Stimulated activated CD8-positive, alpha-beta memory T cell treated with anti-CD3 and anti-CD28 coated beads, Interleukin-7, amount 100 ng/mL, for 4 hours (primary cell): Measurements from ENCODE around the gene SEMA3D.

Experiments used
- DNase-seq, 2 donors: peaks; one replicate each; pipeline ENCODE4 v3.0.0-alpha.2; 2020; ENCODE audit warnings: low read depth in 2 of 2

SEMA3D gene

DNA sequence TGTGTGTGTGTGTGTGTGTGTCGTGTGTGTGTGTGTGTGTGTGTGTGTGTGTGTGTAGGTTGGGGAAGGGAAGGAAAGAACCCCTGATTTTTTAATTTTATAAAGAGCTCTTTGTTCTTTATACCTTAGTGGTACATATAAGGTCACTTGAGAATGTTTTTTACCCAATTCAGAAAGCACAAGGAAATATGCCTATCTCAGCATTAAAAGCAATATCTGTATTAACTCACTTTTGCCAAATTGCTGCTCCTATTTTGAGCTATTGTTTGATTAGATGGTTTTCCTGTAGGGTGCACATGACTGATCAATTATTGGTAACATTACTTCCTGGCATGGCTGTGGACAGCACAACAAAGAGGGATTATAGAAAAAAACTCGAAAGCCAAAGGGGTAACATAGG is 60.5 kb downstream of the SEMA3D start:
- DNase-seq, result no peak

DNA sequence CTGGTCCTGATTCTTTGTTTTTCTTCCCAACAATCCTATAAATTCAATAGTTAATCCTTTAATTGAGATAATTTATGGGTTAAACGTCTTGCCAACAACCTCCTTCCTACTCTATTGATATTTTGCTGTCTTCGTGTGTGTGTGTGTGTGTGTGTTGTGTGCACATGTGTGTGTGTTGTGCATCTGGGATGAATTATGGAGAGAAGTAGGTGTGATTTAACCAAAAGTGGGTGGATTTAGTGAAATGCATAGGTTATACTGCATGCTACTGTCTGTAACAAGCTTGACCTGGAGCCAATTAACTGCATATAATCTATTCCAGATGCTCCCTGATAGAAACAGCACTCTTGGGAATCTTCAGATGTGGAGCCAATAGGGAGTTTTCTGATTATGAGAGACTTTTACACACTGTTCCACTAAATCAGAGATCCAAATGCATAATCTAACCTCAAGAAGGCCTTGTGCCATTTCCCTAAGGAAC is 61.2 kb downstream of the SEMA3D start:
- no peak for DNase-seq

DNA sequence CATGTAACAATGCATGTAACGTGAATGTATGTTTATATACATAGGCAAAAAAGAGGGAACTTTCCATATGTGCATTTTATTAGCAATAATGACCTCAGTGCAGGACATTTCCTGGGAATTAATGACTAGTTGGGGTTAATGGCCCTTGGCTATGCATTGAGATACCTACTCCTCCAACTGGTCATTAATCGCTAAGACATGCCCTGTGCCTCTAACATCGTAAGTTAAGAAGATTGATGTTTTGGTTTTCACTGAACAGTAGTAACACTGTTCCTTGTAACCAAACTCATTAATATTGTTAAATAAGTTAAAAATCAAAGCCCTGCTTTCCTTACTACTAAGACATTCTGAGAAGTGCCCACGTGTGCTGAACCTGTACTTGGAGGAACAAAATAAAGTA is 61.7 kb downstream of the SEMA3D start:
- no peak for DNase-seq

DNA sequence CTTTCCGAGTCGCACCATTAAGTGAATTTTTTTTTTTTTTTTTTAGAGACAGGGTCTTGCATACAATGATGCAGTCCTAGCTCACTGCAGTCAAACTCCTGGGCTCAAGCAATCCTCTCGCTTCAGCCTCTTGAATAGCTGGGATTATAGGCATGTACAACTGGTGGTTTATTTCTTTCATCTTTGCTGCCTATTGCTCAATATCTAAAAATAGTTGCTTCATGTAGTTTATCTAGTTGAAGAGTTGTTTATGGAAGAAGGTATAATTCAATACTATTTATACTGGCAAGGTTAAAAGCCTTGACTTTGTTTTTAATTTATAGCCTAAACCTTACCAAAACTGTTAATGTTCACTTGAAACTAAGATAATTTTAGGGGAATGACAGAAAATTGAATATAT is 66.9 kb downstream of the SEMA3D start:
- no peak for DNase-seq

DNA sequence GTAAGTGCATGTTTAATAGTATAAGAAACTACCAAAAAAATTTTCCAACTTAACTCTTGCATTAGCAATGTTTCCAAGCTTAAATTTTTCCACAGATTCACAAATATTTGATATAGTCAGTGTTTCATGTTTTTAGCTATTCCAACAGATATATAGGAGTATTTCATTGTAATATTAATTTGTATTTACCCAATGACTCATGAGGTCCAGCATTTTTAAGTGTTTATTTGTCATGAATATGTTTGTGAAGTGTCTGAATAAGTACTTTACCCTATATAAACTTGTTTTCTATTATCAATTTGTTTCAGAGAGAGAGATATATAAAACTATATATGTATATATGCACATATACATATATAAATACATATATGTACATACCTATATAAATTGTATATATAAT is 71.0 kb downstream of the SEMA3D start:
- no peak for DNase-seq

DNA sequence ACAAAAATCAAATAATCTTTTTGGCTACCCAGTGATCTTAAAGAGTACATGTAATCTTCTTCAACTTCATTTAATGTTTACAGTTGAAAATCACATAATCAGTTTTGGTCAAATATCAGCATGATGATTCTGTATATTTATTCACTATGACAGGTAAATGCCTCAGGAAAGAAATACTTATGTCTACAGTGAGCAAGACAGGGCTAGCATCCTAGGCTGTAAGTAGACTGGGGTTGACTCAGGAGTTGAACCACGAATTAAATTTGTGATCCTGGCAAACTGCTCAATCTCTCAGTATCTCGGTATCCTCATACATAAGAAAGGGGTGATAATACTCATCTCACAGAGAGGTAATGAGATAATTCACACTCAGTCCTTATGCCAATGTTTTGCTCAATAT is 71.8 kb downstream of the SEMA3D start:
- DNase-seq, result no peak

DNA sequence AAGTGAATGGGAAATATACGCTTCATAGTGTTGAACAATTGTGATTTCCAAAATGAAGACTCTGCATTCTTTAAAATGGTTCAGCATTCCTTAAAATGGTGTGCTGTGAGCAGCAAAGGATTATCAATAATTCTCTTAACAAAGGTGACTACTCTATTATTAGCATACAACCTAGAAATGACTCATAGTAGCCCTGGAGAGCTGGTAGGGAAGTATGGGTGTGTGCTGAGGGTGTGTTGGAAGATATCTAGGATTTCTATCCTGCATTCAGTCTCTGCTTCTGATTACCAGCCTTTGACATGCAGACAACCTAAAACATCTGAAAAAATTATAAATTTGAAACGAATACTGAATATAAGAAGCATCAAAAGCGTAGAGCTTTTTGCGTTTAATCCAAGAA is 72.5 kb downstream of the SEMA3D start:
- no peak for DNase-seq

DNA sequence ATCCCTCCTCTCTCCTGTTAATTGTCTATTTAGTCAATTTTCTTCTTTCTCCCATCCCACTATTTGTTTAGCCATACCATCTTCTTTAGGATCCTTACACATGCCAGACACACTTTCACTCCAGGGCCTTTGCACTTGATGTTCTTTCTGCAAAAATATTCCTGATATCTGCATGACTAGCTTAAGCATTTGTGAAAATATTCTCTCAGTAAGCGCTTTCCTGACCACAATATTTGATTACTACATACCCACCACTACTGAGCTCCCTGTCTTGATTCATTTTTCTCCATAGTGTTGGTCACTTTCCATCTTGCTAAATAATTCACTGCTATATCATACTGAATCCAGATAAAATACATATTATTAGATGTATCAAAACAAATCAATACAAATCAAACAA is 75.1 kb downstream of the SEMA3D start:
- DNase-seq, result no peak

DNA sequence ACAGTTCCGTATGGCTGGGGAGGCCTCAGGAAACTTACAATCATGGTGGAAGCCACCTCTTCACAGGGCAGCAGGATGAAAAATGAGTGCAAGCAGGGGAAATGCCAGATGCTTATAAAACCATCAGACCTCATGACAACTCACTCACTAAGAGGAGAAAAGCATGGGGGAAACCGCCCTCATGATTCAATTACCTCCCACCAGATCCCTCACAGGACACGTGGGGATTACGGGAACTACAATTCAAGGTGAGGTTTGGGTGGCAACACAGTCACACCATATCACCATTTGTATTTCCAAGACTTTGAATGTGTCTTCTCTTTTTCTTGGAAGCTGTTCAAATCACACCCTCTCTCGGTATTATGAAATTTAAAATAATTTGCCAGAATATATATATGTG is 80.1 kb downstream of the SEMA3D start:
- DNase-seq, result no peak

DNA sequence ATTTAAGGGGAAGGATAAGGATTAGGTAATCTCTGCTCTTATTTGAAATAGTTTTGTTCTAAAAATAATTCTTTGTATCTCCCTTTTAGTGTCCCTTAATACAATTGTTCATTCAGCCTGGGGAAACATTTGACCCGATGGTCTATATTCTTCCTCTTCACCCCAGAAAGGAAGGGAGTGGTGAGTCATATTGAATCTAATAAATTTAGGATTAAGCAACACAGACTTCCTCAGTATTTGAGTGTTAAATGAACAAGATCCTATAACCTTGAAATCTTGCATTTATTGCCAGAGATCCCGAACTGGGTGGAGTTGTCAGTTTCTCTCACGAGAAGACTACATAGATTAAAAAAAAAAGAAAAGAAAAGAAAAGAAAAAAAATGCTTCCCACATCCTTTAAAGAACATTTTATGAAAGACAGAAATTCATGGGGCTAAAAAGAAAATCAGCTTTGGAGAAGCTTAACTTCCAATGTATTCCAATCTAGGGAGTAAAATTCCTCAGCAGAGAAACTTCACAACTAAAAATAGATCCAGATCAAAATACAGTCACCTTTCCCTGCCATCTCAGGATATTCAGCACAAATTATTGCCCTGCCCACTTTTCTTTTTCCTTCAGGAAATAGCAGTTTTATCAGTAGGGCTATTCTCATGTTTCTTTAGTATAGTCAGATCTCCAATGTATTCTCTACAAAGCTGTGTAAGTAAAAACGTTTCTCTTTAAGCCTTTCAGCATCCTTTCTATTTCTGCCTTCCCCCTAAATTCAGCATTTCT is 82.2 kb downstream of the SEMA3D start:
- DNase-seq, result no peak

DNA sequence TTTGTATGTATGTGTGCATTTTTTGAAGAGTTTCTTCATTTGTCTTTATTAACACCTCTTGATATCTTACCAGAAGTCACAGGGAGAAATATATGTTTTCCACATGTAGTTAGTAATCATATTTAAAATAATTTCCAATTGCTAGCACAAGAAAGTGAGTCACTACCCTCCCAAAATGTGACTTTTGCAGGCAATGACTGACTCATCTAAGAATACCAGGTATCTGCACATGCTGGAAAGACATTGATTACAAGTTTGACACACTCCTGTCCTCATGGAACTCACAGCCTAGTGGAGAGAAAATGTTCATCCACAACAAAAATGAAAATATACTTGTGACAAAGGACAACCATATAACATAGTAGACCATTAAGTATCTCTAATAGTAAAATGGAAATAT is 82.9 kb downstream of the SEMA3D start:
- DNase-seq, result no peak

DNA sequence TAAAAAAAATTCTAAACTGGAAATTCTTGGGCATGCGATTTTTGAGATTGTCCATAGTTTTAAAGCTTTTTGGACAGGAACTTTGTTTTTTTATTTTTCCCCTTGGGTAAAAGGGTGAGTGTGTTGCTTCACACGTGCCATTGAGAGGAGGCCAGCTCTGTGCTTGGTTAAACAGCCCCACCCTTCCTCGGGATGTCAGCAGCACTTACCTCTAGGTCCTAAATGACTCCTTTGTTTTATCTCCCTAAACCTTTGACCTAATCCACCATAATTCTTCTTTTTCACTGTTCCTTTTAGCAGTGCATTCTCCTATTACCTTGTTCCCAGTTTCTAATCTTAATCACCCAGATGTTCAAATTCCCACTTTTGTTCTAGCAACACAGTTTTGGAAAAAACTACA is 83.5 kb downstream of the SEMA3D start:
- no peak for DNase-seq

DNA sequence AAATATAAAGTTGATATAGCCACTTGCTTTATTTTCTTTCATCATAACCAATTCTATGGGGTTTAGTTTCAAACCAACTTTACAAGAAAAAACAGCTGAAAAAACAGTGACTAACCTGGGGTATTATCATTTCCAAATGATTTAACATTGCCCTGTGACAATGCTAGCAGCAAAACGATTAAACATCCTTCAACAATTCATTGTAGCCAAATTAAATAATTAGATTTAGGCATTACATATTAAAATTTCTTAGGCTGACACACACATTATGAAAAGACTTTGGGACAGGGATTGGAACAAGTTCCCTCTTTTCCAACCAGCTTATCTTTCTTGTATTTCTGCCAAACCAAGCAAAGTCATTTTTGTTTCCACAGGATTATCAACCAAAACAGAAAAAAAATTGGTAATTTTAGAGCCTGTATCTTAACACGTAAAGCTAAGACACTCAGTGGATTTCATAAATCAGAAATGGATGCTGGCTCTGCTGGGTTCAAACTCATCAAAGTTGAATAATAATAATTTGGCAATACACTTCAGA is 84.0 kb downstream of the SEMA3D start:
- no peak for DNase-seq

DNA sequence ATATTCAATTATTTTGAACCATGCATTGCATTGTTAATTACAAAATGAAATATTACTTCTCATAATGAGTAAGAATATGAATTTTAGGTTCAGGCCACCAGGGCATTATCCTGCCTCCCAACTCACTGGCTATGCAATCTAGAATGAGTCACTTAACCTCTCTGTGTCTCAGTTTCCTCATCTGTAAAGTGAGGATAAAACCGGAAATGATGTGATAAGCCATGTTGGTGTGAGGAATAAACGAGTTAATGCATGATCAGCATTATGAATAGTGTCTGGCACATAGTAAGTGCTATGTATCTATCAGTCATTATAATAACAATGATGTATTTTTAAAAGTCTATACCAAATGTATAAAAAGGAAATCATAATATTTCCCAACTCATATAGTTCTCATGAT is 85.5 kb downstream of the SEMA3D start:
- DNase-seq, result no peak

DNA sequence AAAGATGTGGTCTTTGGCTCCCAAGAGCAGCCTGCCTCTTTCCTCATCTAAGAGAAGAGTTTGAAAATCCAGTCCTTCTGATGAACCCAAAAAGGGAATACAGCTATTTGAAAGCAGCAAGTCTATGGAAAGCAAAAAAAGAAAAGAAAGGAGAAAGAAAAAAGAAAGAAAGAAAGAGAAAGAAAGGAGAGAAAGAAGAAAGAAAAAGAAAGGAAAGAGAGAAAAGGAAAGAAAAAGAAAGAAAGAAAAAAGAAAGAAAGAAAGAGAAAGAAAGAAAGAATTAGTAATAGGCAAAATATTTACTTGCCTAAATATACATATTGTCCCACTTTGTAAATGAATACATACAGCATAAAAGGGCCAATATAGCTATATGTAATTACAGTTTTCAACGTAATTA is 89.0 kb downstream of the SEMA3D start:
- no peak for DNase-seq

DNA sequence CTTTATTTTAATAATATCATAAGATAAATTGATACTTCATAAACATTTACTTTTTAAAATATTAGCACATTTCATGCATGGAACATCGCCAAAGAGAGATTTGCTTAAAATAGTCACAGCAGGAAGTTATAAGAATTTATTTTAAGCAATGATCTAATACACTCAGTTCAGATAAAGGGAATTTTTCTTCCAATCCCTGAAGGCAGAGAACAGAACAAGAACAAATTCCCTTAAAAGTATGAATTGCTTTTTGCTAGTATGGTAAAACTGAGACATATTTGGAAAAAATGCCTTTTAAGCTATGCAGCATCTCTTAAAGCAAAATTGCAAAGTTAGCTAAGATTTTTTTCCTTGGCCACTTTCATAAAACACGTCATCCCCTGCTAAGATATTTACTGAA is 91.0 kb downstream of the SEMA3D start:
- DNase-seq, result no peak

DNA sequence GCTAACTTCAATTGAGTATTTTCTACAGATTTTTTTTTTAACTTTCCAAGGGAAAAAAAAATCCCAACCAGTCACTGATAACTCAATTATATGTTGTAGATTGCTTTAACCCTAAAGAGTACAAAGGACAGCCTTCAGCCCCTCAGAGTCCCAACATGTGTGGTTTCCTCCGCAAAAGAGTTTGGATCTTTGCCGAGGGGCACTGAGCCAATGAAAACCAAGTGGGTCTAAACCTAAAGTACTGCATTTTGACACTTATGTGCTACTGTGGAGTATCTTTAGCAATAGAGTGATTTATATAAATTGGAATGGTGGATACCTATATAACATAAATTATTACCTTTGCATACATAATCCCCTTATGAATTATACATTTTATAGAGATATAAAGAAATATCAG is 91.5 kb downstream of the SEMA3D start:
- DNase-seq, result no peak

DNA sequence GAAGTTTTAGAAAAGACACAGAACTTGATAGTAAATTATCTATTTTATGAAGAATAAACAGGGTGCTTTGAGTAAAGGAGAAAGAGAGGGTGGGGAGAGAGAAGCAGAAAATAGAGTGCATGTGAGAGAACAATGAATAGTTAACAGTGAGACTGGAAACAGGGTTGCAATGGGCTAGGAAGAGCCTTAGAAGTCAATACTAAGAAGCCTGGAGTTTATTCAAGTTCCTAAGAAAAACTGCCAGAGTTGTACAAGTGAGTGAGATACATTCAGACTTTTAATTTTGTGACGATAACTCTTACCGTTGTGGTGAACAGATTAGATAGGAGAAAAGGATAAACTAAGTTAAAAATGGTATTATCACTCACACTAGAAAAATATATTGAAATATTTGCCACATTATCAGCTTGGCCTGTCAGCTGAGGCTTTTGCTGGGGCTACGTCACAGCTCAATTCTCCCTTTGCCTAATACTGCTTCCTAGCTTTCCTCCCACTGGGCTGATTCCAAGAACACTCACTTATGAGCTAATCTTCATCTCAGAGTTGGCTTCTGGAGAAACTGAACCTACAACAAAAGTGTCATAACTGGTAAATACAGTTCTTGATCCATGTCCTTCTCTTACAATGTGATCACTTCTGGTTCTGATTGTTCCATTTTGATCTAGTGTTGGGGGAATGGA is 92.7 kb downstream of the SEMA3D start:
- DNase-seq, result no peak

DNA sequence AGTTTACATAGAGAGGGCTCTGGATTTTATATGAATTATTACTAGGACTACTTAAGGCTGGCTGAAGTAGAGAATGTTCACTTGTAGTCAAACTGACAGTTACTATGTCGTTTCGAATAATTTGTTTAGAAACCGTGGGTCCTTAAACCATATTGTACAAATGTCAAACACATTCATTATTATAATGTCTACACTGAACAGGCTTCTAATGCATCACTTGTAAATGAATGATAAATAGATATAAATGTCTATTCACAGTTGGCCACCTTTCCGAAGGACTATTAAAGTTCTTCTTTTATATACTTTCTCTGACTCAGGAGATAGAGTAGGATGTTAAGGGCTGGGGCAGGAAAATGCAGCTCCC is 95.3 kb downstream of the SEMA3D start:
- DNase-seq, result no peak

DNA sequence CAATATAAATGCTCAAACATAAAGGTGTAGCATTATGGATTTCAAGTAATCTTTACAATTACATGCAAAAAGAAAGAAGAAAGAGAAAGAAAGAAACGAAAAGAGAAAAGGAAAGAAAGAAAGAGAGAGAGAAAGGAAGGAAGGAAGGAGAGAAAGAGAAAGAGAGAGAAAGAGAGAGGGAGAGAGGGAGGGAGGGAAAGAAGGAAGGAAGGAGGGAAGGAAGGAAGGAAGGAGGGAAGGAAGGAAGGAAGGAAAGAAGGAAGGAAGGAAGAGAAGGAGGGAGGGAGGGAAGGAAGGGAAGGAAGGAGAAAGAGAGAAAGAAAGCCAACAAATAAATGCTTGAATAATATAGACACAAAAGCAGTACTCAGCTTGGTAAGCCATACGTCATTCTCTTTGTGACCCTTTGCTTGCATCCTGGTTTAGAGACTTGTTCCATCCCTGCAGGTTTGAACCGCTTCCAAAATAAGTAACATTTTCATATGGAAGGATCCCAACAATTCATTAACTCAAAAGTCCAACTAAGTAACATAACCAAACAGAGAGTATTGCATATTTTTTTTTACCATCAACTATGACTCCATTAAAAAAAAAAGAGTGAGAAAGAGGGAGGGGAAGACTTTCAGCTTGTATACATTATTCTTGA is 95.8 kb downstream of the SEMA3D start:
- DNase-seq, result no peak

DNA sequence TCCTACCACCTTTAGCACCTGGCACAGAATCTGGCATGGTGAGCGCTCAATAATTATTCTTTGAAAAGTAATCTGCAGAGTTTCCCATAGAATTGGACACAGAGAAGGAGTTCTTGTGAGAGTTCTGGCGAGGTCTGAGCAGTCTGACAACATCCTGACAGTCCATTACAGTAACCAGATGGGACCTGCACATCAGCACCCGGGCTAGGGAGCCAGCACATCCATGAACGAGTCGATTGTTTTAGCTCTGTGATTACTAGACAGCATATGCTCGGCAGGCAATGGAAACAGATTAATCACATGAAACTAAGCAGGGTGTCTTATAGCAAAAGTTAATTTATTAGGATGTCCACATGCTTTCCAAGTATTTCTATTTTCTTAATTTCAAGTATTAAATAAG is 96.7 kb downstream of the SEMA3D start:
- DNase-seq, result no peak

DNA sequence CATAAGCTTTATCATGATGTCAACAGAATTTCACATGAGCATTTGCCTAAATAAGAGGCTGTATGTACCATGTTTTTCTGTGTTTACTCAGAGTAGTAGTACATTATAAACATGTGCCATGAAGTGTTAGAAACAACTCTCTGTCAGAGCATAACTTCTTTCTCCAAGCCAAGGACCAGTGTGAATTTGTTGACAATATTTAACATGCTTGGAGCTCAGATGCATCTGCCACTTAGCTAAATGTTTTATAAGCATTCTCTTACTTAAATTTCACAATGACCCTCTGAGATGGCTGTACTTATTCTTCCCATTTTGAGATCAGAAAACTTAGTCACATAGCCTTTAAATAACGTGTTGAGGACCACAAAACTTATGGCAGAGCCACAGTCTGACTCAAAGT is 105.0 kb downstream of the SEMA3D start:
- DNase-seq, result no peak

DNA sequence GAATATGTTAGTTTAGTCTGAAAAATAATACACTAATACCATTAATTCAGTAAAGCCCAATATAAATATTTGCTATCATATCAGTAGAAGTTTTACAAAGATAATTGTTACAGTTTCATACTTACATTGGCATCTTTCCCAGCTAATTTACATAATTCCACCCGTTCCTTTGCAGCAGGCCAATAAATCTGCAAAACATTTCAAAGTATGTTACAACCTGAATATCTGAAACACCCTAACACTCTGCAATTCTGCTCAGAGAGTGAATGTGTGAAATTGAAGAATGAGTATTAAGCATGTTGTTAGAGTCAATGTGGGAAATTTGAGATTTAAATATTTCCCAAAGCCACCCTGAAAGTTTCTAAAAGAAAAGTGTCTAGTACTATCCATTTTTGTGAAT is 105.5 kb downstream of the SEMA3D start:
- DNase-seq, result no peak
